Stomach smooth muscle (tissue), 2 donors: ENCODE data around the gene GSG1L.

ENCODE experiments used
- H3K27ac ChIP-seq: one replicate; pipeline ENCODE4 v1.7.0; 2013; ENCODE audit warnings: mild to moderate bottlenecking, low read length, inconsistent platforms
- H3K27me3 ChIP-seq, 2 donors: one replicate each; pipeline ENCODE4 v1.7.0; 2013; ENCODE audit warnings: low read length in 2 of 2; ENCODE audit not compliant: insufficient read depth in 2 of 2, control insufficient read depth in 1 of 2
- H3K36me3 ChIP-seq, 2 donors: one replicate each; pipeline ENCODE4 v1.7.0; 2013; ENCODE audit warnings: low read length in 2 of 2; ENCODE audit not compliant: control insufficient read depth in 2 of 2, insufficient read depth in 2 of 2
- H3K4me1 ChIP-seq: one replicate; pipeline ENCODE4 v1.7.0; 2013; ENCODE audit warnings: low read length; ENCODE audit not compliant: control insufficient read depth, insufficient read depth
- H3K4me3 ChIP-seq, 2 donors: one replicate each; pipeline ENCODE4 v1.7.0; 2013; ENCODE audit warnings: low read length in 2 of 2
- H3K9ac ChIP-seq, 2 donors: one replicate each; pipeline ENCODE4 v1.7.0; 2013; ENCODE audit warnings: low read length in 2 of 2, mild to moderate bottlenecking in 1 of 2
- H3K9me3 ChIP-seq, 2 donors: one replicate each; pipeline ENCODE4 v1.7.0; 2013; ENCODE audit warnings: low read length in 2 of 2; ENCODE audit not compliant: control insufficient read depth in 2 of 2
- donor health status: healthy.
- donor health status: Pancreatic carcinoma.

Gene GSG1L

DNA sequence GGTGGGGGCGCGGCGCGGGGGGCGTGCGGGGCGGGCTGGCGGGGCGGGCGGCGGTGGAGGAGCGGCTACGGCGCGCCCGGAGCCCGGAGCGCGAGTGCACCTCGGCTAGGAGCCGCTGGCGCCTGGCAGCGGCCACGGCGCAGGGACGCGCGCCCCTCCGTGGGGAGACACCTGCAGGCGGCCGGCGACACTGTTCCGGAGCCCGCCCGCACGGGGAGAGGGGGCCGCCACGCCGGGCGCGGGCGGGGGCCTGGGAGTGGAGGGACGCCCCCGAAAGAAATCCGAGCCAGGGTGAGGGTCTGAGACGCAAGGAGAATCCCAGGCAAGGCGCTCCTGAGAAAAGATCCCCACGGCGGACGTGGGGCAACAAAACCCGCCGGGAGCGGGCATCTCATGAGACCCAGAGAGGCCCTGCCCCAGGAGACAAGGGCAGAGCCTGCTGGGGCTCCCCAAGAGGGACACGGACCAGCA, at the start of gene GSG1L:
TSS of gene GSG1L (minus strand) at position 124 of the 471 bp plus-strand sequence. CDS start 290 bp downstream, outside the sequence.
- H3K4me1 ChIP-seq: peaks cover 2% of the 10 kb centered on the region
- peaks cover 36 to 45% of the 10 kb centered on the region in 2 donors for H3K27me3 ChIP-seq
- H3K27ac ChIP-seq: no peak within 1 kb of the TSS
- H3K4me3 ChIP-seq: no peak within 1 kb of the TSS
- no peak within 1 kb of the TSS for H3K9ac ChIP-seq
- H3K36me3 ChIP-seq: no peaks in the 10 kb centered on the region
- no peaks in the 10 kb centered on the region for H3K9me3 ChIP-seq

DNA sequence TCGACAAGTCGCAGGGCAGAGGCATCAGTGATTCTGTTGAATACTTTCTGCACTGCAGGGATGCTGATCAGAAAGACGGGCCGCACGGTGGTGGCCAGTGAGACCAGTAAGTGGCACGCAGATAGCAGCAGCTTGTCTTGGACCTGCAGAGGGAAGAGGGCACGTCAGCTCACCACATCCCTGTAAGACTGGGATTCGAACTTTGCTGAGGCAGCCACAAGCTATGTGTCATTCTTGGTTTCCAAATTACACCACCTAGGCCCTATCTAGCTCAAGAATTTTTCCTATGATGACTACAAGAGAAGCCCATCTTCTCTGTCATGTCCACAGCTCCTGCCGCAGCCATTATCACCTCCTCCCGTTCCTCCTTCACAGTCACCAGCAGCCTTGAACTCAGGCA, 49.4 kb upstream of the GSG1L start:
- Histone ChIP-seq H3K4me1 (no peaks in the 10 kb centered on the region), H3K27me3 (no peaks in the 10 kb centered on the region), H3K4me3 (no peak overlapping the region), H3K9me3 (no peaks in the 10 kb centered on the region), H3K27ac (no peak overlapping the region), H3K9ac (no peak overlapping the region), H3K36me3 (peaks cover 46 to 51% of the 10 kb centered on the region in 2 donors)

DNA sequence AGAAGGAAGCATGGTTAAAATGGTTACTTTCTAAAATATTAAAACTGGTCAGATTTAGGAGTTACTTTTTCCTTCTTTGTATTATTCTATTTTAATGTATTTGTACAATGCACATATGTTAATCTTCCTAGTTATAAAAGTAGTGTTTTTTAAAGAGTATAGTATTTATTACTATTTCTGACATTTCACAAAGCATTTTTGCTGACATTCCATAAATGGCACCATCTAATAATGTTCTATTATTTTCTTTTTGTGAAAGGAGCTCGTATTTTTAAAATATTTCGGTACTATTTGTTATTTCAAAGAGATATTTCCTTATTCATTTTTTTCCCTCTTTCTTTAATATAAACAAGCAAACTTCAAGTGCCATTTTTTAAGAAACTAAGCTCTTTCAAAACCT, 47.5 kb upstream of the GSG1L start:
- Histone ChIP-seq H3K9me3 (no peaks in the 10 kb centered on the region), H3K36me3 (peaks cover 62 to 63% of the 10 kb centered on the region in 2 donors), H3K4me1 (no peaks in the 10 kb centered on the region), H3K27me3 (no peaks in the 10 kb centered on the region), H3K9ac (no peak overlapping the region), H3K27ac (no peak overlapping the region), H3K4me3 (no peak overlapping the region)

DNA sequence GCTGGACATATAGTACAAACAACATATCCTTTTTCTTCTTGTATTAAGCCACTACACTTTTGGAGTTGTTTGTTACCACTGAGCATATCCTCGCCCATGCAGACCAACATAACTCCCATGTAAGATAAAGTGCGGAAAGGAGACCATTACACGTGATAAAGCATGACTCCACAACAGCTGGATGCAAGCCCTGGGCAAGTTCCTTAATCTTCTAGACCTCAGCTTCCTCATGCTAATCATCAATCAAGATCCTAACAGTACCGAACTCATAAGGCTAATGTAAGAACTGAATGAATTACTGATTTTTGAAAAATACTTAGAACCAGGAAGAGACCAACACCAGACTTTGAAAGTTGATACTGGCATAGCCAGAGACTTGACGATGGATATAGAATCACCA, 47.0 kb upstream of the GSG1L start:
- Histone ChIP-seq H3K36me3 (peaks cover 64% of the 10 kb centered on the region in 2 donors), H3K4me3 (no peak overlapping the region), H3K9me3 (no peaks in the 10 kb centered on the region), H3K27ac (no peak overlapping the region), H3K9ac (no peak overlapping the region), H3K27me3 (no peaks in the 10 kb centered on the region), H3K4me1 (no peaks in the 10 kb centered on the region)

DNA sequence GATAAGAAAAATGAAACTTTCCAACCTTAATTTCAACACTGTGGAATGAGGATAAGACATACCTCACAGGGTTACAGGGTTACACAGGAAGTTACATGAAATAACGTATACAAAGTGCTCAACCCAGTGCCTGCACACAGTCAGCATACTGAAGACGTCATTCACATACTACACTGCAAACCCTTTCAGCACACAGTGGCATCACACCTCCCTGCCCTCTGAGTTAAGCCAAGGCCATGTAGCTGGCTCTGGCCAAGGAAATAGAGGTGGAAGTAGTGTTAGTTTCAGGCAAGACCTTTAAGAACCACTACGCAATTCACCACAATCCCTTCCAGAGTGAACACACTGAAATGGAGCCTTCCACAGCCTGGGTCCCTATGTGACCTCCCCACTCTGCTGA, 46.6 kb upstream of the GSG1L start:
- Histone ChIP-seq H3K4me1 (no peaks in the 10 kb centered on the region), H3K27me3 (no peaks in the 10 kb centered on the region), H3K9me3 (no peaks in the 10 kb centered on the region), H3K9ac (no peak overlapping the region), H3K27ac (no peak overlapping the region), H3K4me3 (no peak overlapping the region), H3K36me3 (peaks cover 65 to 66% of the 10 kb centered on the region in 2 donors)

DNA sequence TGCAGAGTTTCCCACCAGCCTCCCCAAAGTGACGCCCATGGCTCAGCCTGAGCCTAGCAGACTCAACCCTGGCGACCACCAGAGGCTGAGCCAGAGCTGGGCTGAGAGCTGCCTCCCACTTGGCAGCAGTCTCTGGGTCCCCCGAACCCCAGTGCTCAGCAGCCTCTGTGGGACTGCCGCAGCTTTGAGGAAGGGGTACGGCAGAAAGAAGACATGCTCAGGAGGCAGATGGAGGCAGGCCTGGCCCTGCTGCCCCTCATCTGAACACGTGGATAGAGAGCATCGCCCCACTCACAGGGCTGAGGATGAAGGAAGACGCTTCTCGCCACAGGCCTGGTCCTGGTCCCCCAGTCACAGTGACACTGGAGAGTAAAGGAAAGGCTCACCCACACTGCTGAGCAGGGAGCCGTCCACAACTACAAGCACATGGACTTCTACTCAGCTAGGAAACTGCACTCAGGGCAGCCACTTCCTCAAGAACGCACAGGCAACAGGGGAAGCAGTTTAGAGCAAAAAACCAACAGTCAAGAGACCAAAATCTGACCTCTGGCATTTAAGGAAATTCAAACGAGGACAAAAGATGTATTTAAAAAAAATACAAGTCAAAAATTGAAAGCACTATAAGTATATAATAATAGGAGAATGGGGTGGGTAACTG, 45.2 kb upstream of the GSG1L start:
- H3K27me3 ChIP-seq: no peaks in the 10 kb centered on the region
- H3K36me3 ChIP-seq: peaks cover 69 to 76% of the 10 kb centered on the region in 2 donors
- H3K9me3 ChIP-seq: no peaks in the 10 kb centered on the region
- no peaks in the 10 kb centered on the region for H3K4me1 ChIP-seq
- no peak overlapping the region for H3K27ac ChIP-seq
- no peak overlapping the region for H3K4me3 ChIP-seq
- H3K9ac ChIP-seq: no peak overlapping the region

DNA sequence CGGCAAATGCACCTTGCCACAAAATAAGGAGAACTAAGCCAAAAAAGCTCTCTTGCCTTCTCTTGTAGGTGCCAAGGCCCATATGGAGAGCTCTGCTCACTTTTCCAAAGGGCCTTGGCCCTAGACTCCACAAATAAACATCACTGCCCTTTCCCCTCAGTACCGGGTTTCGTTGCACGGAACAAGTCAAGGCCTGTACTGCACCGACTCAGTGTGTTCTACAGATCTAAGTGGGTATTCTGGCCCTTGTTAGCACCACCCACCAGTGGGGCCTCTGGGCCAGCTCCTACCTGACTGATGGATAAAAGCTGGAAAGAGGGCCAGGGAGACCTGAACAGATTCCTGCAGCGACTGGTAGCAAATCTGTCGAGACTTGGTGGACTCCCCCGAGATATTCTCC, 43.7 kb upstream of the GSG1L start:
- H3K36me3 ChIP-seq: peaks cover 68 to 80% of the 10 kb centered on the region in 2 donors
- H3K4me1 ChIP-seq: no peaks in the 10 kb centered on the region
- H3K4me3 ChIP-seq: no peak overlapping the region
- H3K27me3 ChIP-seq: no peaks in the 10 kb centered on the region
- no peak overlapping the region for H3K9ac ChIP-seq
- H3K9me3 ChIP-seq: no peaks in the 10 kb centered on the region
- H3K27ac ChIP-seq: no peak overlapping the region

DNA sequence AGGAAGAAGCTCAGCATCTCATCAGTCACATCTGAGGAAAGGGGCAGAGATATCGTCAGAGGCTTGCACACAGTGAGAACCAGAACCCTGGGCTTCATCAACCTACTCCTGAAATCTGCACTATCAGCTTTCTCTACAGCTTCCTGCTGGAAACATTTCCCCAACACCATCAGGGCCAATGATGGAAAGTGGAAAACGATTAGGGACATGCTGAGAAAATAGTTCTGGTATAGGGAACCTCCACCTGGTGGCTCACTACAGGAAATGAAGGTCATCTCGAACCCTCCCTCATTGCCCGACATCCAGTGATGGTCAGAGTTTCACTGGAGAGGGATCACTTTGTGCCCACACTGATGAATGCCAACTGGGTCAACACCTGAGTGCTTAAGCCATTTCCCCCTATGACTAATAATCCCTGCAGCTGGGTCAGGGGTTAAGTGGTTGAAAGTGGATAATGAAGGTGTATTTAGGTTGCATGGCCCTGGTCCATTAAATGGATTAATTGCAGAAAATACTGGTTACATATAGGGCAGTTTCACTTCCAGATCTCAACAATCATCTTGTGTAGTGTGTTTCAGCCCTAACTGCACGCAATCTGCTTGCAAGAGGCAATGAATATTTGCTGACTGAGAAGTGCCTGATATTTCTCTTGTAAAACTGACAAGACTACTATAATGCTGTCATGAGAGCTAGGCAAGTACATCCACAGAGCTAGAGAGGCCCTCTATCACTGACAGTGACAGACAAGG, 43.1 kb upstream of the GSG1L start:
- no peaks in the 10 kb centered on the region for H3K27me3 ChIP-seq
- no peak overlapping the region for H3K9ac ChIP-seq
- H3K27ac ChIP-seq: no peak overlapping the region
- no peak overlapping the region for H3K4me3 ChIP-seq
- H3K9me3 ChIP-seq: no peaks in the 10 kb centered on the region
- H3K36me3 ChIP-seq: peaks cover 67 to 80% of the 10 kb centered on the region in 2 donors
- no peaks in the 10 kb centered on the region for H3K4me1 ChIP-seq

DNA sequence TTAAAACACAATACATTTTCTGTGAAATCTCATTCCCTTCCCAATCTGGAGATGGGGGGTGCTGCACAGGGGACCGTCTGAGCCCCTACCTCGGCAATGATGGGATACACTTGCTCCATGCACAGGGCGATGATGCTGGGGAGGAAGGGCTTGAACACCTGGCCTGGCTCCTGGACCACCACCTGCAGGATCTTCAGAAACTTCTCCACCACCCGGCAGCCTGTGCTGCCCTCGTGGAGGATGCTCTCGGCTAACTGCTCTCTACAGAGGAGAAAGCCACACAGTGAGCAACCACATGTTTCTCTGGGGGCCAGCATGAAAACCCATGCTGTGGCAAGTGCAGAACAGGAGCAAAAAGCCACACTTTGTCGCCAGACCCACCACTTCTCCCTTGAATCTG, 42.4 kb upstream of the GSG1L start:
- H3K4me3 ChIP-seq: no peak overlapping the region
- no peaks in the 10 kb centered on the region for H3K27me3 ChIP-seq
- no peak overlapping the region for H3K27ac ChIP-seq
- no peaks in the 10 kb centered on the region for H3K9me3 ChIP-seq
- H3K4me1 ChIP-seq: no peaks in the 10 kb centered on the region
- H3K9ac ChIP-seq: no peak overlapping the region
- peaks cover 72 to 85% of the 10 kb centered on the region in 2 donors for H3K36me3 ChIP-seq

DNA sequence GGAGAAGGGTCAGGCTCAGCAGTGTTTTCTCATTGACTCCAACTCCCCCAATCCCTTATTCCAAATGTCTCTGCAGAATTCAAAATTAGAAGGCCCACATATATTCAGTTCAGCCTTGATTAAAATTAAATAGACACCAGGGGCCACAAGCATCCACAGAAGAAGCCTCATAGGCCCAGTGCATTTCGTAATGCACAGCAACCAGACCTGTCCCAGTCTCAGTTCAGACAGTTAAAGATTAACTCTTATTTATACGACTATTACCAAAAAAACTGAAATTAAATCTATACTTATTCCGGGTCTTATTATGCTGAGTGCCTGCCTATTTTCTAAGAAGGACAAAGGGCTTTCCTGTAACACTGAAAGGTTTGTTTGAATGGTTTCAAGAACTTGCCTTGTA, 41.8 kb upstream of the GSG1L start:
- no peak overlapping the region for H3K9ac ChIP-seq
- no peak overlapping the region for H3K27ac ChIP-seq
- H3K4me3 ChIP-seq: no peak overlapping the region
- H3K4me1 ChIP-seq: no peaks in the 10 kb centered on the region
- H3K27me3 ChIP-seq: no peaks in the 10 kb centered on the region
- H3K9me3 ChIP-seq: no peaks in the 10 kb centered on the region
- H3K36me3 ChIP-seq: peaks cover 76 to 87% of the 10 kb centered on the region in 2 donors

DNA sequence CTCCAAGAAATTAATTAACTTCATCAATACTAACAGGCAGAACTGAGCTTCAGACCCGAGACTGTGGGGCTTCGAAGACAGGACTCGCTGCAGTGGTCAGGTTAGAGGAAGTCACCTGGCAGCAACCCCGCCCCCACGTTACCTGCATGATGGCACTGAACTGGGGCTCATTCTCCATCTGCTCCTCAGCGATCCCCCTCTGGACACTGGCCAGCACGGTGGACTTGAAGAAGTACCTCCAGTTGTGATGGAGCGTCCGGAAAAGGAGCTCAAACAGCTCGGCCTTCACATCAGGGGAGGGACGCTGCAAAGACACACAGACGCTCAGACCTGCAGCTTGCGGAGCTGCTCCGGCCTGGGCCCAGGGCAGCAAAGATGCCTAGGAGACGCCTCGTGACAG, 40.9 kb upstream of the GSG1L start:
- no peaks in the 10 kb centered on the region for H3K4me1 ChIP-seq
- no peak overlapping the region for H3K27ac ChIP-seq
- no peaks in the 10 kb centered on the region for H3K27me3 ChIP-seq
- peaks cover 77 to 82% of the 10 kb centered on the region in 2 donors for H3K36me3 ChIP-seq
- H3K4me3 ChIP-seq: no peak overlapping the region
- no peak overlapping the region for H3K9ac ChIP-seq
- no peaks in the 10 kb centered on the region for H3K9me3 ChIP-seq
